HCT116 (cell line): Measurements from ENCODE around the gene BARX1. TPM values are rescaled to one million over a fixed set of nuclear protein-coding genes. Genes with fewer than 3 reads are reported as not detected.

Source experiments
- ATAC-seq: fragments of 200-7000 bp; cut with Tn5 transposase; 2 replicates; pipeline ENCODE4 v1.9.1; 2020; ENCODE audit warnings: mild to moderate bottlenecking, moderate library complexity
- BruUV-seq: library from RNA; stranded (reverse); fragments of 400-500 nt; replicated peaks from 2 replicates; lab custom pipeline; 2021; lab: Mats Ljungman, UMichigan
- CTCF ChIA-PET: fragments of 300-600 bp; sonication (Branson Sonifier 250); formaldehyde crosslinking; loops from one replicate; lab custom pipeline; 2021; ENCODE audit warnings: antibody characterized with exemption; lab: Charles Lee
- POLR2A ChIA-PET: fragments of 300-600, 350-600 bp; sonication (Branson Sonifier 250); formaldehyde crosslinking; loops from one replicate; lab custom pipeline; 2021; ENCODE audit warnings: antibody characterized with exemption; lab: Charles Lee
- RAD21 ChIA-PET, 2 experiments: fragments of 300-600 bp; sonication (Branson Sonifier 250); formaldehyde crosslinking; loops; one replicate each; lab custom pipeline; 2023; ENCODE audit warnings: low total read pairs in 2 of 2; ENCODE audit not compliant: uncharacterized antibody in 2 of 2, unreplicated experiment in 2 of 2, low non-redundant PET in 1 of 2; lab: Charles Lee
- DNase-seq: peaks from one replicate; pipeline ENCODE4 v3.0.0-alpha.2; 2010; ENCODE audit warnings: low read depth, low spot score
- H2AFZ ChIP-seq: fragments of 200-600 bp; shearing (Covaris generic), sonication (generic); 2 replicates; pipeline ENCODE4 v1.6.1; 2017; ENCODE audit warnings: low read depth, mixed run types, mixed read lengths, antibody characterized with exemption, low read length; ENCODE audit not compliant: poor library complexity, severe bottlenecking
- H3K27ac ChIP-seq: 2 replicates; pipeline ENCODE4 v1.5.1; 2012; ENCODE audit warnings: low read depth, low read length
- H3K27me3 ChIP-seq: fragments of 200-600 bp; sonication (generic); 2 replicates; pipeline ENCODE4 v1.6.1; 2016; ENCODE audit warnings: mixed run types, low read length, mixed read lengths; ENCODE audit not compliant: insufficient read depth
- H3K36me3 ChIP-seq, 2 experiments: fragments of 200-500 bp in 1 of 2; fragments of 200-600 bp in 1 of 2; sonication (Bioruptor generic) in 1 of 2; sonication (generic) in 1 of 2; 2 replicates each; pipeline versions ENCODE4 v1.5.1 to v1.6.1; 2014 to 2016; ENCODE audit warnings: low read length in 2 of 2, inconsistent platforms in 1 of 2, mixed read lengths in 1 of 2, mixed run types in 1 of 2; ENCODE audit not compliant: insufficient read depth in 2 of 2, control insufficient read depth in 1 of 2
- H3K4me1 ChIP-seq, 2 experiments: fragments of 200-600 bp in 1 of 2; sonication (generic) in 1 of 2; 2 replicates each; pipeline versions ENCODE4 v1.5.1 to v1.6.1; 2012 to 2017; ENCODE audit warnings: low read length in 2 of 2, inconsistent platforms in 1 of 2, mild to moderate bottlenecking in 1 of 2, mixed read lengths in 1 of 2, mixed run types in 1 of 2, moderate library complexity in 1 of 2; ENCODE audit not compliant: insufficient read depth in 2 of 2, control insufficient read depth in 1 of 2
- H3K4me2 ChIP-seq: fragments of 200-600 bp; sonication (generic); 2 replicates; pipeline ENCODE4 v1.6.1; 2017; ENCODE audit warnings: mixed run types, low read length, mixed read lengths
- H3K4me3 ChIP-seq, 2 experiments: fragments of 200-600 bp in 1 of 2; sonication (generic) in 1 of 2; replicated peaks in 1 of 2; 2 replicates each; pipeline ENCODE4 v1.5.1; 2011 to 2016; ENCODE audit warnings: low read length in 2 of 2, control low read depth in 1 of 2, low read depth in 1 of 2, mild to moderate bottlenecking in 1 of 2, mixed read lengths in 1 of 2, mixed run types in 1 of 2
- H3K79me2 ChIP-seq: fragments of 200-600 bp; sonication (generic); 2 replicates; pipeline ENCODE4 v1.6.1; 2017; ENCODE audit warnings: mild to moderate bottlenecking, mixed run types, low read length, moderate library complexity, mixed read lengths; ENCODE audit not compliant: insufficient read depth
- H3K9ac ChIP-seq: fragments of 200-600 bp; sonication (generic); 2 replicates; pipeline ENCODE4 v1.6.1; 2016; ENCODE audit warnings: low read length, mixed read lengths
- H3K9me2 ChIP-seq: fragments of 200-600 bp; sonication (generic), shearing (Covaris generic); 2 replicates; pipeline ENCODE4 v1.6.1; 2017; ENCODE audit warnings: mixed run types, mild to moderate bottlenecking, moderate library complexity; ENCODE audit not compliant: insufficient read depth
- H3K9me3 ChIP-seq, 2 experiments: fragments of 200-500 bp in 1 of 2; fragments of 200-600 bp in 1 of 2; sonication (Bioruptor generic) in 1 of 2; sonication (generic) in 1 of 2; 2 replicates each; pipeline ENCODE4 v1.6.1; 2014 to 2017; ENCODE audit warnings: low read length in 2 of 2, mixed read lengths in 2 of 2, inconsistent platforms in 1 of 2, low read depth in 1 of 2, mild to moderate bottlenecking in 1 of 2, mixed run types in 1 of 2, moderate library complexity in 1 of 2; ENCODE audit not compliant: control insufficient read depth in 1 of 2, insufficient read depth in 1 of 2
- H4K20me1 ChIP-seq: fragments of 200-600 bp; sonication (generic), shearing (Covaris generic); 2 replicates; pipeline ENCODE4 v1.6.1; 2017; ENCODE audit warnings: mixed run types, mild to moderate bottlenecking, moderate library complexity; ENCODE audit not compliant: insufficient read depth
- CBX3 ChIP-seq: IDR thresholded peaks from 2 replicates; pipeline ENCODE4 v1.6.1; 2012; ENCODE audit warnings: low read depth
- CEBPB ChIP-seq: IDR thresholded peaks from 2 replicates; pipeline ENCODE4 v1.6.1; 2012; ENCODE audit warnings: low read depth
- EGR1 ChIP-seq: IDR thresholded peaks from 2 replicates; pipeline ENCODE4 v1.6.1; 2012; ENCODE audit warnings: low read depth
- ELF1 ChIP-seq: IDR thresholded peaks from 2 replicates; pipeline ENCODE4 v1.6.1; 2012; ENCODE audit warnings: low read depth, borderline replicate concordance
- FOSL1 ChIP-seq: IDR thresholded peaks from 2 replicates; pipeline ENCODE4 v1.6.1; 2012; ENCODE audit warnings: low read depth
- MAX ChIP-seq: IDR thresholded peaks from 2 replicates; pipeline ENCODE4 v1.6.1; 2012
- POLR2A ChIP-seq: IDR thresholded peaks from 2 replicates; pipeline ENCODE4 v1.7.0; 2011; ENCODE audit warnings: borderline replicate concordance; ENCODE audit not compliant: insufficient read depth, insufficient read length; ENCODE audit errors: extremely low read depth
- POLR2AphosphoS5 ChIP-seq: IDR thresholded peaks from 2 replicates; pipeline ENCODE4 v1.6.1; 2011; ENCODE audit warnings: mild to moderate bottlenecking, low read depth, low read length, moderate library complexity
- RAD21 ChIP-seq: IDR thresholded peaks from 2 replicates; pipeline ENCODE4 v1.6.1; 2012; ENCODE audit warnings: low read depth, mild to moderate bottlenecking
- SIN3A ChIP-seq: IDR thresholded peaks from 2 replicates; pipeline ENCODE4 v1.6.1; 2012; ENCODE audit warnings: low read depth
- SRF ChIP-seq: IDR thresholded peaks from 2 replicates; pipeline ENCODE4 v1.6.1; 2012; ENCODE audit warnings: low read depth
- TCF7L2 ChIP-seq: IDR thresholded peaks from 2 replicates; pipeline ENCODE4 v1.7.0; 2011; ENCODE audit warnings: borderline replicate concordance, inconsistent platforms; ENCODE audit not compliant: insufficient read depth, insufficient read length; ENCODE audit errors: extremely low read depth
- YY1 ChIP-seq: IDR thresholded peaks from 2 replicates; pipeline ENCODE4 v1.6.1; 2011; ENCODE audit warnings: low read length, low read depth, moderate library complexity, mild to moderate bottlenecking; ENCODE audit not compliant: insufficient replicate concordance; ENCODE audit errors: extremely low read depth
- ZNF274 ChIP-seq: fragments of 200-500 bp; sonication (Bioruptor generic); IDR thresholded peaks from 2 replicates; pipeline ENCODE4 v1.6.1; 2014; ENCODE audit warnings: mild to moderate bottlenecking, low read depth, low read length, inconsistent platforms
- intact Hi-C: fragments of 100-400 bp; cut with micrococcal nuclease; formaldehyde crosslinking; loops from 2 replicates; pipeline ENCODE4 v1.10.0; 2022
- total RNA-seq: library from RNA; stranded (reverse); gene quantifications from one replicate; pipeline ENCODE4 v1.2.1, GENCODE V29; 2021; ENCODE audit not compliant: unreplicated experiment
- TF ChIP-seq, protein P1 (sequence below): IDR thresholded peaks from 2 replicates; pipeline ENCODE4 v1.6.1; 2012; ENCODE audit warnings: low read depth
- TF ChIP-seq, protein P2 (sequence below): IDR thresholded peaks from 2 replicates; pipeline ENCODE4 v1.6.1; 2011; ENCODE audit warnings: mild to moderate bottlenecking, low read length, moderate library complexity; ENCODE audit not compliant: insufficient replicate concordance; ENCODE audit errors: extremely low read depth

BARX1 gene
- total RNA-seq, 1 experiment from 2014 or later: not detected

DNA sequence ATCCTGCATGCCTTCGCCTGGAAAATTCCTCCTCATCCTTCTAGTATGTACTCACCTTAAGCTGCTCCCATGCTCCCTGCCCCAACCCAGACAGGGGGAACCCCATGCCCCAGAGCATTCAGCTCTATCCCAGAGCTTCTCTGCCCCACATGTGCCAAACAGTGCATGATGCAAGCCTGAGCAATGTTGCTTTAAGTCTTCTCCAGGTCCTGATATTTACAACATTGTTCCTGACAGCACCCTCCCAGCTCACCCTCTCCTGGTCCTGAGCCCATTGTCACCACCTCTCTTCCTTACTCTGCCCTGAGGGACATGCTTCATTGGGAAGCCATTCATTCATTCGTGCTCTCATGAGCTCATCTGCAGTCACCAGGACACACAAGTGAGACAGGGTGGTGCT is 23.4 kb upstream of the BARX1 start:
- no peaks in the 10 kb centered on the region for H4K20me1 ChIP-seq
- POLR2A ChIA-PET: interaction anchor here (0.6 kb wide), 1 partner anchor 235 kb away, joined by 4 read pairs; no protein-coding TSS in a partner anchor
- no peaks in the 10 kb centered on the region for H3K9me2 ChIP-seq
- CTCF ChIA-PET: interaction anchor here (1.5 kb wide), 1 partner anchor 235 kb away, joined by 4 read pairs; no protein-coding TSS in a partner anchor
- H2AFZ ChIP-seq: no peak overlapping the region
- BruUV-seq: no TSS peak
- no peak overlapping the region for H3K27ac ChIP-seq
- intact Hi-C loops: no loop called here
- no peaks in the 10 kb centered on the region for H3K79me2 ChIP-seq
- no peaks in the 10 kb centered on the region for H3K36me3 ChIP-seq
- no peak overlapping the region for H3K9ac ChIP-seq
- H3K9me3 ChIP-seq: no peaks in the 10 kb centered on the region
- ATAC-seq (no peak), DNase-seq (no peak)
- no peak overlapping the region for H3K4me3 ChIP-seq
- RAD21 ChIA-PET: no interaction called here
- TF ChIP-seq SIN3A (no peak), POLR2AphosphoS5 (no peak), CEBPB (peak; percentile 75), MAX (peak; percentile 60), SRF (no peak), TCF7L2 (no peak), ELF1 (no peak)
- H3K27me3 ChIP-seq: no peaks in the 10 kb centered on the region
- no peak overlapping the region for H3K4me2 ChIP-seq
- H3K4me1 ChIP-seq: no peaks in the 10 kb centered on the region

GRCh38 chr9:93976973-93977372 is 21.8 kb upstream of the BARX1 start:
- H3K9ac ChIP-seq: no peak overlapping the region
- H3K36me3 ChIP-seq: no peaks in the 10 kb centered on the region
- no peaks in the 10 kb centered on the region for H3K79me2 ChIP-seq
- intact Hi-C loops: no loop called here
- ATAC-seq (no peak), DNase-seq (no peak)
- BruUV-seq: no TSS peak
- no peak overlapping the region for H3K27ac ChIP-seq
- H4K20me1 ChIP-seq: no peaks in the 10 kb centered on the region
- no peak overlapping the region for H2AFZ ChIP-seq
- POLR2A ChIA-PET: no interaction called here
- no peaks in the 10 kb centered on the region for H3K9me3 ChIP-seq
- H3K4me2 ChIP-seq: no peak overlapping the region
- H3K27me3 ChIP-seq: no peaks in the 10 kb centered on the region
- H3K4me3 ChIP-seq: no peak overlapping the region
- no peaks in the 10 kb centered on the region for H3K4me1 ChIP-seq
- RAD21 ChIA-PET: no interaction called here
- CTCF ChIA-PET: interaction anchor here (0.9 to 2.7 kb wide), 3 partner anchors 14 to 149 kb away, joined by 3 to 6 read pairs (median 3); no protein-coding TSS in a partner anchor
- no peaks in the 10 kb centered on the region for H3K9me2 ChIP-seq
- TF ChIP-seq, protein P1, sequence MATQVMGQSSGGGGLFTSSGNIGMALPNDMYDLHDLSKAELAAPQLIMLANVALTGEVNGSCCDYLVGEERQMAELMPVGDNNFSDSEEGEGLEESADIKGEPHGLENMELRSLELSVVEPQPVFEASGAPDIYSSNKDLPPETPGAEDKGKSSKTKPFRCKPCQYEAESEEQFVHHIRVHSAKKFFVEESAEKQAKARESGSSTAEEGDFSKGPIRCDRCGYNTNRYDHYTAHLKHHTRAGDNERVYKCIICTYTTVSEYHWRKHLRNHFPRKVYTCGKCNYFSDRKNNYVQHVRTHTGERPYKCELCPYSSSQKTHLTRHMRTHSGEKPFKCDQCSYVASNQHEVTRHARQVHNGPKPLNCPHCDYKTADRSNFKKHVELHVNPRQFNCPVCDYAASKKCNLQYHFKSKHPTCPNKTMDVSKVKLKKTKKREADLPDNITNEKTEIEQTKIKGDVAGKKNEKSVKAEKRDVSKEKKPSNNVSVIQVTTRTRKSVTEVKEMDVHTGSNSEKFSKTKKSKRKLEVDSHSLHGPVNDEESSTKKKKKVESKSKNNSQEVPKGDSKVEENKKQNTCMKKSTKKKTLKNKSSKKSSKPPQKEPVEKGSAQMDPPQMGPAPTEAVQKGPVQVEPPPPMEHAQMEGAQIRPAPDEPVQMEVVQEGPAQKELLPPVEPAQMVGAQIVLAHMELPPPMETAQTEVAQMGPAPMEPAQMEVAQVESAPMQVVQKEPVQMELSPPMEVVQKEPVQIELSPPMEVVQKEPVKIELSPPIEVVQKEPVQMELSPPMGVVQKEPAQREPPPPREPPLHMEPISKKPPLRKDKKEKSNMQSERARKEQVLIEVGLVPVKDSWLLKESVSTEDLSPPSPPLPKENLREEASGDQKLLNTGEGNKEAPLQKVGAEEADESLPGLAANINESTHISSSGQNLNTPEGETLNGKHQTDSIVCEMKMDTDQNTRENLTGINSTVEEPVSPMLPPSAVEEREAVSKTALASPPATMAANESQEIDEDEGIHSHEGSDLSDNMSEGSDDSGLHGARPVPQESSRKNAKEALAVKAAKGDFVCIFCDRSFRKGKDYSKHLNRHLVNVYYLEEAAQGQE: no peak
- TF ChIP-seq POLR2AphosphoS5 (no peak), YY1 (no peak), RAD21 (no peak), EGR1 (no peak), CBX3 (no peak), POLR2A (no peak), ZNF274 (no peak), MAX (no peak), FOSL1 (no peak)
- TF ChIP-seq, protein P2, sequence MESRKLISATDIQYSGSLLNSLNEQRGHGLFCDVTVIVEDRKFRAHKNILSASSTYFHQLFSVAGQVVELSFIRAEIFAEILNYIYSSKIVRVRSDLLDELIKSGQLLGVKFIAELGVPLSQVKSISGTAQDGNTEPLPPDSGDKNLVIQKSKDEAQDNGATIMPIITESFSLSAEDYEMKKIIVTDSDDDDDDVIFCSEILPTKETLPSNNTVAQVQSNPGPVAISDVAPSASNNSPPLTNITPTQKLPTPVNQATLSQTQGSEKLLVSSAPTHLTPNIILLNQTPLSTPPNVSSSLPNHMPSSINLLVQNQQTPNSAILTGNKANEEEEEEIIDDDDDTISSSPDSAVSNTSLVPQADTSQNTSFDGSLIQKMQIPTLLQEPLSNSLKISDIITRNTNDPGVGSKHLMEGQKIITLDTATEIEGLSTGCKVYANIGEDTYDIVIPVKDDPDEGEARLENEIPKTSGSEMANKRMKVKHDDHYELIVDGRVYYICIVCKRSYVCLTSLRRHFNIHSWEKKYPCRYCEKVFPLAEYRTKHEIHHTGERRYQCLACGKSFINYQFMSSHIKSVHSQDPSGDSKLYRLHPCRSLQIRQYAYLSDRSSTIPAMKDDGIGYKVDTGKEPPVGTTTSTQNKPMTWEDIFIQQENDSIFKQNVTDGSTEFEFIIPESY: no peak
